ENCODE results near the gene CEMIP.

CEMIP gene

GRCh38 chr15:80929689-80930088 is 150.5 kb downstream of the CEMIP start (continued):
- TF ChIP-seq, protein P1, sequence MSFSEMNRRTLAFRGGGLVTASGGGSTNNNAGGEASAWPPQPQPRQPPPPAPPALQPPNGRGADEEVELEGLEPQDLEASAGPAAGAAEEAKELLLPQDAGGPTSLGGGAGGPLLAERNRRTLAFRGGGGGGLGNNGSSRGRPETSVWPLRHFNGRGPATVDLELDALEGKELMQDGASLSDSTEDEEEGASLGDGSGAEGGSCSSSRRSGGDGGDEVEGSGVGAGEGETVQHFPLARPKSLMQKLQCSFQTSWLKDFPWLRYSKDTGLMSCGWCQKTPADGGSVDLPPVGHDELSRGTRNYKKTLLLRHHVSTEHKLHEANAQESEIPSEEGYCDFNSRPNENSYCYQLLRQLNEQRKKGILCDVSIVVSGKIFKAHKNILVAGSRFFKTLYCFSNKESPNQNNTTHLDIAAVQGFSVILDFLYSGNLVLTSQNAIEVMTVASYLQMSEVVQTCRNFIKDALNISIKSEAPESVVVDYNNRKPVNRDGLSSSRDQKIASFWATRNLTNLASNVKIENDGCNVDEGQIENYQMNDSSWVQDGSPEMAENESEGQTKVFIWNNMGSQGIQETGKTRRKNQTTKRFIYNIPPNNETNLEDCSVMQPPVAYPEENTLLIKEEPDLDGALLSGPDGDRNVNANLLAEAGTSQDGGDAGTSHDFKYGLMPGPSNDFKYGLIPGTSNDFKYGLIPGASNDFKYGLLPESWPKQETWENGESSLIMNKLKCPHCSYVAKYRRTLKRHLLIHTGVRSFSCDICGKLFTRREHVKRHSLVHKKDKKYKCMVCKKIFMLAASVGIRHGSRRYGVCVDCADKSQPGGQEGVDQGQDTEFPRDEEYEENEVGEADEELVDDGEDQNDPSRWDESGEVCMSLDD (tag by site-specific recombination; IDR thresholded peaks at IDR 0.05): no peak
- no peak for TF ChIP-seq MZF1 (tag by site-specific recombination; IDR thresholded peaks at IDR 0.05; ENCODE audit: borderline replicate concordance)
- TF ChIP-seq SALL2 (tag by site-specific recombination; IDR thresholded peaks at IDR 0.05; ENCODE audit: borderline replicate concordance): no peak
- TF ChIP-seq ZNF202 (tag by site-specific recombination; IDR thresholded peaks at IDR 0.05; ENCODE audit: borderline replicate concordance): no peak
- TF ChIP-seq ZNF335 (tag by site-specific recombination; conservative IDR thresholded peaks at IDR 0.05): no peak
- no peak for TF ChIP-seq ZNF19 (tag by site-specific recombination; IDR thresholded peaks at IDR 0.05; ENCODE audit: low read depth)
- TF ChIP-seq ZSCAN5A (tag by site-specific recombination; IDR thresholded peaks at IDR 0.05): no peak

- H3K9me3 ChIP-seq (ENCODE audit: control insufficient read depth, insufficient read depth, low read depth, low read length): no peaks in the 10 kb centered on the region
- CTCF ChIA-PET: no interaction called here
These were observed 152.0 kb downstream of the CEMIP start for GRCh38 chr15:80931191-80931590.

More at GRCh38 chr15:80931191-80931590, 152.0 kb downstream of the CEMIP start:
- no peak for TF ChIP-seq PRDM2 (tag by site-specific recombination; IDR thresholded peaks at IDR 0.05; ENCODE audit: borderline replicate concordance)
- Histone ChIP-seq H3K27ac (ENCODE audit: extremely low read depth, low read depth, low read length) (no peak overlapping the region), H3K36me3 (ENCODE audit: control insufficient read depth in 2 of 2, insufficient read depth in 1 of 2, low read length in 2 of 2) (no peaks in the 10 kb centered on the region), H3K4me3 (ENCODE audit: low read depth, low read length) (no peak overlapping the region), H3K4me1 (ENCODE audit: control insufficient read depth, insufficient read depth, low read length) (no peaks in the 10 kb centered on the region)
- POLR2A ChIA-PET: no interaction called here

Data from HEK293 (cell line).